ENCODE measurements around the gene RAB7A.

GRCh38 chr3:128745742-128746141, 19.8 kb downstream of the RAB7A start:
- TF ChIP-seq EZH2 (IDR thresholded peaks at IDR 0.05; ENCODE audit: insufficient read depth, low read length) (no peak), CTCF (IDR thresholded peaks at IDR 0.05; ENCODE audit: insufficient read depth, low read depth, low read length) (no peak)

Measured in astrocyte (in vitro differentiated cells and primary cell).